HEK293 (cell line): Measurements from ENCODE around the gene LLGL1.

Experiments
- AEBP2 ChIP-seq: fragments of 450-650 bp; formaldehyde crosslinking; IDR thresholded peaks from 2 replicates; pipeline ENCODE4 v1.5.1; 2016; ENCODE audit warnings: missing biosample characterization, missing genetic modification characterization, borderline replicate concordance
- ATF2 ChIP-seq: fragments of 450-650 bp; formaldehyde crosslinking; IDR thresholded peaks from 2 replicates; pipeline ENCODE4 v1.5.1; 2016; ENCODE audit warnings: missing biosample characterization, missing genetic modification characterization, low read depth
- HOXA7 ChIP-seq: sonication (generic); formaldehyde crosslinking; IDR thresholded peaks from 2 replicates; pipeline ENCODE4 v1.8.1; 2022; ENCODE audit warnings: missing genetic modification reagents, borderline replicate concordance
- HOXD13 ChIP-seq: sonication (generic); formaldehyde crosslinking; IDR thresholded peaks from 2 replicates; pipeline ENCODE4 v1.8.0; 2022; ENCODE audit warnings: missing genetic modification reagents, borderline replicate concordance
- PRDM6 ChIP-seq: fragments of 450-650 bp; formaldehyde crosslinking; IDR thresholded peaks from 2 replicates; pipeline ENCODE4 v1.5.1; 2017; ENCODE audit warnings: missing biosample characterization, missing genetic modification characterization
- RBAK ChIP-seq: fragments of 450-650 bp; formaldehyde crosslinking; IDR thresholded peaks from 2 replicates; pipeline ENCODE4 v1.5.1; 2016; ENCODE audit warnings: missing biosample characterization, missing genetic modification characterization
- YY1 ChIP-seq: fragments of 450-650 bp; formaldehyde crosslinking; IDR thresholded peaks from 2 replicates; pipeline ENCODE4 v1.5.1; 2018; ENCODE audit warnings: missing biosample characterization, missing genetic modification characterization
- ZBTB10 ChIP-seq: fragments of 450-650 bp; formaldehyde crosslinking; IDR thresholded peaks from 2 replicates; pipeline ENCODE4 v1.5.1; 2016; ENCODE audit warnings: missing biosample characterization, missing genetic modification characterization
- ZBTB11 ChIP-seq: fragments of 450-650 bp; formaldehyde crosslinking; conservative IDR thresholded peaks from 2 replicates; pipeline ENCODE4 v1.5.1; 2016; ENCODE audit warnings: low read depth, missing biosample characterization, missing genetic modification characterization
- ZBTB20 ChIP-seq: fragments of 450-650 bp; formaldehyde crosslinking; IDR thresholded peaks from 2 replicates; pipeline ENCODE4 v1.5.1; 2016; ENCODE audit warnings: missing biosample characterization, missing genetic modification characterization
- ZBTB8A ChIP-seq: fragments of 450-650 bp; formaldehyde crosslinking; IDR thresholded peaks from 2 replicates; pipeline ENCODE4 v1.5.1; 2016; ENCODE audit warnings: missing biosample characterization, missing genetic modification characterization
- ZFP37 ChIP-seq: fragments of 450-650 bp; formaldehyde crosslinking; IDR thresholded peaks from 2 replicates; pipeline ENCODE4 v1.5.1; 2016; ENCODE audit warnings: missing biosample characterization, missing genetic modification characterization
- ZIC2 ChIP-seq: fragments of 450-650 bp; formaldehyde crosslinking; IDR thresholded peaks from 2 replicates; pipeline ENCODE4 v1.5.1; 2016; ENCODE audit warnings: missing biosample characterization, missing genetic modification characterization
- ZNF121 ChIP-seq: fragments of 450-650 bp; formaldehyde crosslinking; IDR thresholded peaks from 2 replicates; pipeline ENCODE4 v1.5.1; 2016; ENCODE audit warnings: missing biosample characterization, missing genetic modification characterization
- ZNF24 ChIP-seq: fragments of 450-650 bp; formaldehyde crosslinking; IDR thresholded peaks from 2 replicates; pipeline ENCODE4 v1.5.1; 2016; ENCODE audit warnings: missing biosample characterization, missing genetic modification characterization
- ZNF324 ChIP-seq: fragments of 450-650 bp; formaldehyde crosslinking; IDR thresholded peaks from 2 replicates; pipeline ENCODE4 v1.5.1; 2016; ENCODE audit warnings: missing biosample characterization, missing genetic modification characterization
- ZNF354C ChIP-seq: fragments of 450-650 bp; formaldehyde crosslinking; IDR thresholded peaks from 2 replicates; pipeline ENCODE4 v1.5.1; 2016; ENCODE audit warnings: missing biosample characterization, missing genetic modification characterization, low read depth, borderline replicate concordance
- ZNF366 ChIP-seq: fragments of 450-650 bp; formaldehyde crosslinking; conservative IDR thresholded peaks from 2 replicates; pipeline ENCODE4 v1.5.1; 2016; ENCODE audit warnings: missing biosample characterization, missing genetic modification characterization
- ZNF391 ChIP-seq: fragments of 450-650 bp; formaldehyde crosslinking; IDR thresholded peaks from 2 replicates; pipeline ENCODE4 v1.5.1; 2016; ENCODE audit warnings: low read depth, missing biosample characterization, missing genetic modification characterization, borderline replicate concordance
- ZNF394 ChIP-seq: fragments of 450-650 bp; formaldehyde crosslinking; IDR thresholded peaks from 2 replicates; pipeline ENCODE4 v1.5.1; 2016; ENCODE audit warnings: missing biosample characterization, missing genetic modification characterization, mild to moderate bottlenecking, moderate library complexity, borderline replicate concordance
- ZNF488 ChIP-seq: fragments of 450-650 bp; formaldehyde crosslinking; IDR thresholded peaks from 2 replicates; pipeline ENCODE4 v1.5.1; 2016; ENCODE audit warnings: missing biosample characterization, missing genetic modification characterization
- ZNF513 ChIP-seq: fragments of 450-650 bp; IDR thresholded peaks from 2 replicates; pipeline ENCODE4 v1.5.1; 2018; ENCODE audit warnings: missing biosample characterization, missing genetic modification characterization
- ZNF530 ChIP-seq: fragments of 450-650 bp; formaldehyde crosslinking; IDR thresholded peaks from 2 replicates; pipeline ENCODE4 v1.5.1; 2016; ENCODE audit warnings: low read depth, missing biosample characterization, missing genetic modification characterization
- ZNF596 ChIP-seq: fragments of 450-650 bp; IDR thresholded peaks from 2 replicates; pipeline ENCODE4 v1.5.0; 2018; ENCODE audit warnings: missing biosample characterization, mild to moderate bottlenecking, missing genetic modification characterization, moderate library complexity
- ZNF768 ChIP-seq: fragments of 450-650 bp; formaldehyde crosslinking; IDR thresholded peaks from 2 replicates; pipeline ENCODE4 v1.5.1; 2018; ENCODE audit warnings: missing biosample characterization, mild to moderate bottlenecking, missing genetic modification characterization

LLGL1 gene

GRCh38 chr17:18183334-18184142 is 41.9 kb upstream of the LLGL1 start, which contains the start of gene ALKBH5 (continued):
- no peak; the same call in 1 of the 2 replicates for TF ChIP-seq ZBTB11 (tag by site-specific recombination)
- no peak for TF ChIP-seq HOXD13 (CRISPR knock-in tag)
- TF ChIP-seq ZFP37 = no peak
- TF ChIP-seq ZNF530 = no peak
- TF ChIP-seq ZNF354C (tag by site-specific recombination) = no peak
- peak; percentile 81 for TF ChIP-seq ZNF324
- no peak for TF ChIP-seq HOXA7 (CRISPR knock-in tag)
- TF ChIP-seq PRDM6 = no peak
- no peak for TF ChIP-seq ZNF488 (tag by site-specific recombination)
- TF ChIP-seq ZBTB20 (tag by site-specific recombination) = no peak; the same call in 1 of the 2 replicates
- 0 out of 2 replicates have a peak, but pooled peaks have one; percentile 26 for TF ChIP-seq ZNF394 (tag by site-specific recombination)
- peak; percentile 80 for TF ChIP-seq ZIC2 (tag by site-specific recombination)
- no peak for TF ChIP-seq ZNF513
- TF ChIP-seq ZNF121 (tag by site-specific recombination) = no peak
- peak; percentile 60; the same call in 1 of the 2 replicates for TF ChIP-seq ZNF391 (tag by site-specific recombination)
- TF ChIP-seq ATF2 = 0 out of 2 replicates have a peak, but pooled peaks have one; percentile 3
- no peak; the same call in 1 of the 2 replicates for TF ChIP-seq YY1 (tag by site-specific recombination)
- peak; percentile 83 for TF ChIP-seq ZBTB8A (tag by site-specific recombination)
- no peak for TF ChIP-seq ZNF24 (tag by site-specific recombination)
- TF ChIP-seq ZNF366 (tag by site-specific recombination) = no peak
- no peak for TF ChIP-seq ZNF596 (tag by site-specific recombination)
- no peak for TF ChIP-seq ZNF768 (tag by site-specific recombination)
- 0 out of 2 replicates have a peak, but pooled peaks have one; percentile 54 for TF ChIP-seq ZBTB10 (tag by site-specific recombination)
- no peak for TF ChIP-seq RBAK
- TF ChIP-seq AEBP2 = no peak
